Measurements from ENCODE around the gene TMOD2.
A peak's percentile ranks its signal among the peaks of the same experiment; 100 is the strongest.

TMOD2 gene

DNA sequence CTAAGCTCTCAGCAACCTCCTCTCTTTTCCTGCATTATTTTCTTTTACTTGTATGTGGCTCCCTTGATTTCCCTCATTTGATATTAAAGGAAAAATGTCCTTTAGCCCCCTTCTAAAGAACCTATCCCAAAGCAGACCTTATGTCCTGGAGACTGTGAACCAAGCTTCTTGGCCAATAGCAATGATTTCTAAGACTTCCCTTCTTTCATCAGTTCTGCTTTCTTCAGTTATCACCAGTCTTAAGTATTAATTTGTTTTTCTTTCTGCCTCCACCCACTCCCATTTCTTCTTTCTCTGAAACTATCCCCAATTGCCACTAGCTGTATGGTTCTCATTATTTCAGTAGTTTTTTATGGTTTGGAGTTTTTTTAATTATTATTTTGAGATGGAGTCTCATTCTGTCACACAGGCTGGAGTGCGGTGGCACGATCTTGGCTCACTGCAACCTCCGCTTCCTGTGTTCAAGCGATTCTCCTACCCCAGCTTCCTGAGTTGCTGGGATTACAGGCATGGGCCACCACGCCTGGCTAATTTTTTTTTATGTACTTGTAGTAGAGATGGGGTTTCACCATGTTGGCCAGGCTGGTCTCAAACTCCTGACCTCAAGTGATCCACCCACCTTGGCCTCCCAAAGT is 90.1 kb downstream of the TMOD2 start:
- Histone ChIP-seq H3K4me2 (ENCODE audit: low read depth, low read length, poor library complexity, severe bottlenecking) (peak overlapping the region; percentile 49), H3F3A (ENCODE audit: low read depth) (peaks cover 5% of the 10 kb centered on the region; the same call in 1 of the 2 replicates), H3K9ac (ENCODE audit: low read depth, low read length, poor library complexity, severe bottlenecking) (no peak overlapping the region), H3K27me3 (ENCODE audit: insufficient read depth, low read length, poor library complexity, severe bottlenecking) (no peaks in the 10 kb centered on the region), H3K36me3 (ENCODE audit: insufficient read depth, low read length) (no peaks in the 10 kb centered on the region), H2AFZ (ENCODE audit: low read length) (no peak overlapping the region), H3K9me2 (replicated peaks; ENCODE audit: low read depth, low read length) (no peaks in the 10 kb centered on the region), H4K20me1 (ENCODE audit: insufficient read depth, low read length, poor library complexity, severe bottlenecking) (peaks cover 62% of the 10 kb centered on the region), H3K4me3 (ENCODE audit: low read length, poor library complexity, severe bottlenecking) (peak overlapping the region; percentile 17), H3K79me2 (ENCODE audit: insufficient read depth, low read length) (peaks cover 97% of the 10 kb centered on the region), H3K4me1 (ENCODE audit: insufficient read depth, low read length, poor library complexity, severe bottlenecking) (peaks cover 69% of the 10 kb centered on the region), H3K9me3 (ENCODE audit: insufficient read depth, low read depth, low read length) (no peaks in the 10 kb centered on the region)
- no peak for TF ChIP-seq EZH2phosphoT487 (IDR thresholded peaks at IDR 0.05; ENCODE audit: borderline replicate concordance)
- no peak for TF ChIP-seq CTCF (conservative IDR thresholded peaks at IDR 0.05; ENCODE audit: low read length)

DNA sequence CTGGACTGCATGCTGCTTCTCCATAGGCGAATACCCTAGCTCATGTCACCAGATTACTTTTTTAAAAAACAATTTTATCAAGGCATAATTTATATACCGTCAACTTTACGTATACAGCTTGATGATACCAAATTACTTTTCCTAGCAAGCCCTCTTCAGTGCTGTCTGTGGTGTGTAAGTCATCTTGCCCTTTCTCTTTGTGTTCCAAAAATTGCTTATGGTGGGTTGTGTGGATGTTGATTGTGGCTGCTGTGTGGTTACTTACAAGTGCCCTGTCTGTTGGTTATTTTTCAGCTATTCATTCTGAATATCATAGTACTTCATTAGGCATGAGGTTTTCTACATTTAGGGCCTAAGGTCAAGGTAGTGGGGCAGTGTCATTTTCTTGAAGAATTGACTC is 90.9 kb downstream of the TMOD2 start:
- no peaks in the 10 kb centered on the region for H3K36me3 ChIP-seq (ENCODE audit: insufficient read depth, low read length)
- H3K4me2 ChIP-seq (ENCODE audit: low read depth, low read length, poor library complexity, severe bottlenecking): peak overlapping the region; percentile 49
- no peaks in the 10 kb centered on the region for H3K27me3 ChIP-seq (ENCODE audit: insufficient read depth, low read length, poor library complexity, severe bottlenecking)
- no peaks in the 10 kb centered on the region for H3K9me2 ChIP-seq (replicated peaks; ENCODE audit: low read depth, low read length)
- peaks cover 97% of the 10 kb centered on the region for H3K79me2 ChIP-seq (ENCODE audit: insufficient read depth, low read length)
- no peaks in the 10 kb centered on the region for H3K9me3 ChIP-seq (ENCODE audit: insufficient read depth, low read depth, low read length)
- peaks cover 63% of the 10 kb centered on the region for H4K20me1 ChIP-seq (ENCODE audit: insufficient read depth, low read length, poor library complexity, severe bottlenecking)
- H3K4me3 ChIP-seq (ENCODE audit: low read length, poor library complexity, severe bottlenecking): no peak overlapping the region
- peaks cover 74% of the 10 kb centered on the region for H3K4me1 ChIP-seq (ENCODE audit: insufficient read depth, low read length, poor library complexity, severe bottlenecking)
- H3F3A ChIP-seq (ENCODE audit: low read depth): peaks cover 5% of the 10 kb centered on the region; the same call in 1 of the 2 replicates
- H3K9ac ChIP-seq (ENCODE audit: low read depth, low read length, poor library complexity, severe bottlenecking): no peak overlapping the region
- no peak for TF ChIP-seq CTCF (conservative IDR thresholded peaks at IDR 0.05; ENCODE audit: low read length)
- TF ChIP-seq EZH2phosphoT487 (IDR thresholded peaks at IDR 0.05; ENCODE audit: borderline replicate concordance): no peak
- H2AFZ ChIP-seq (ENCODE audit: low read length): no peak overlapping the region

DNA sequence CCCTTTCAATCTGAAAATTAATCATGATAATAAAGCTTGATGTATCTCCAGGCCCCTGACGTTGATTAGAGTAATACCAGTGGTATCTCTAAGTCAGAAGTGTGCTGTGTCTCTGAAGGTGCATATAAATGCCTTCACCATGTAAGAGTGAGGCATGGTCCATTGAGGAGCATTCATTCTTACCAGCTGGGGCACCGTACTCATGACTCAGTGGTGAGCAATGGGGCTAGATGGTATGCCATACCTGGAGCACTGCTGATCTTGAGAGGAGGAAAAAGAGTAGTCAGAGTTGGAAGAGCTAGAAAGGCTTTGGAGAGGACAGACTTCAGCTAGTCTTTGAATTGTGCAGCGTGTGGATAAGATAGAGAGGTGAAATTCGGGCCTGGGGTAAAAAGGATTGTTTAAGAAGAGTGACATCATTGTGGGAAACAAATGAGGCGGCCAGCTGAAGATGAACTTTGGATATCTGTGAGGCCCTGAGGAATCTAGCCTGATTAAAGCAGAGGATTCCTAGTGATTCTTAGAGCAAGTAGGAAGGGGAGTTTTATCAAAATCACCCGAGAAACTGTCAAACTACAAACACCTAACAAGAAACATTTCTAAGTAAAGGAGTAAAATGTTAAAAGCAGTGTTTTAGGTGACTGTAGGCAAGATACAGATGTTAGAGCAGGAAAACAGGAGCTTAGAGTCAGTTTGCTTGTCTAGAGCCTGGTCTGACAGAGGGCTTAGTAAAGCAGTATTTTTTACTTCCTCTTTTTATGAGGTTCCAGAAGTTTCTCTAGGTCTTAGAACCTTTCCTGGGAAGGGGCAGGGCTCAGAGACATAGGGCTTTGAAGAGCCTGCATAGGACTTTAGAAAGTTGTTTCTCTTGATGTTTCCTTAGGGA is 91.7 kb downstream of the TMOD2 start:
- Histone ChIP-seq H2AFZ (ENCODE audit: low read length) (no peak overlapping the region), H4K20me1 (ENCODE audit: insufficient read depth, low read length, poor library complexity, severe bottlenecking) (peaks cover 64% of the 10 kb centered on the region), H3K27me3 (ENCODE audit: insufficient read depth, low read length, poor library complexity, severe bottlenecking) (no peaks in the 10 kb centered on the region), H3K4me2 (ENCODE audit: low read depth, low read length, poor library complexity, severe bottlenecking) (peak overlapping the region; percentile 49), H3K9ac (ENCODE audit: low read depth, low read length, poor library complexity, severe bottlenecking) (peak overlapping the region; percentile 23), H3K4me3 (ENCODE audit: low read length, poor library complexity, severe bottlenecking) (no peak overlapping the region), H3K9me3 (ENCODE audit: insufficient read depth, low read depth, low read length) (no peaks in the 10 kb centered on the region), H3K4me1 (ENCODE audit: insufficient read depth, low read length, poor library complexity, severe bottlenecking) (peaks cover 69% of the 10 kb centered on the region), H3K9me2 (replicated peaks; ENCODE audit: low read depth, low read length) (no peaks in the 10 kb centered on the region), H3K36me3 (ENCODE audit: insufficient read depth, low read length) (no peaks in the 10 kb centered on the region), H3K79me2 (ENCODE audit: insufficient read depth, low read length) (peaks cover 96% of the 10 kb centered on the region), H3F3A (ENCODE audit: low read depth) (peaks cover 5% of the 10 kb centered on the region; the same call in 1 of the 2 replicates)
- TF ChIP-seq CTCF (conservative IDR thresholded peaks at IDR 0.05; ENCODE audit: low read length) (no peak), EZH2phosphoT487 (IDR thresholded peaks at IDR 0.05; ENCODE audit: borderline replicate concordance) (no peak)

All from Loucy (cell line).